Mesodermal cell (in vitro differentiated cells): ENCODE data around the gene ADO.

Source experiments
- H3K27ac ChIP-seq: 2 replicates; pipeline ENCODE4 v1.7.0; 2013; ENCODE audit warnings: mild to moderate bottlenecking, low read depth, low read length, moderate library complexity; ENCODE audit not compliant: severe bottlenecking
- H3K36me3 ChIP-seq: 2 replicates; pipeline ENCODE4 v1.7.1; 2013; ENCODE audit warnings: mild to moderate bottlenecking, low read length, moderate library complexity; ENCODE audit not compliant: control insufficient read depth, insufficient read depth
- H3K4me1 ChIP-seq: one replicate; pipeline ENCODE4 v1.7.1; 2013; ENCODE audit warnings: mild to moderate bottlenecking, low read length; ENCODE audit not compliant: insufficient read depth, control insufficient read depth, poor library complexity, severe bottlenecking
- H3K4me3 ChIP-seq: 2 replicates; pipeline ENCODE4 v1.7.0; 2013; ENCODE audit warnings: low read length, control low read depth, mild to moderate bottlenecking; ENCODE audit not compliant: insufficient read depth, poor library complexity, severe bottlenecking; ENCODE audit errors: extremely low read depth
- H3K9me3 ChIP-seq: 2 replicates; pipeline ENCODE4 v1.7.1; 2013; ENCODE audit warnings: mild to moderate bottlenecking, low read length, moderate library complexity; ENCODE audit not compliant: control insufficient read depth
- WGBS, 2 experiments: methylation state at CpG; one replicate each; pipeline ENCODE4 v1.1.5; 2013; ENCODE audit warnings: missing lambda C conversion rate in 2 of 2; ENCODE audit not compliant: insufficient coverage in 2 of 2; 5-methylcytosine and 5-hydroxymethylcytosine counted together

Gene ADO

DNA sequence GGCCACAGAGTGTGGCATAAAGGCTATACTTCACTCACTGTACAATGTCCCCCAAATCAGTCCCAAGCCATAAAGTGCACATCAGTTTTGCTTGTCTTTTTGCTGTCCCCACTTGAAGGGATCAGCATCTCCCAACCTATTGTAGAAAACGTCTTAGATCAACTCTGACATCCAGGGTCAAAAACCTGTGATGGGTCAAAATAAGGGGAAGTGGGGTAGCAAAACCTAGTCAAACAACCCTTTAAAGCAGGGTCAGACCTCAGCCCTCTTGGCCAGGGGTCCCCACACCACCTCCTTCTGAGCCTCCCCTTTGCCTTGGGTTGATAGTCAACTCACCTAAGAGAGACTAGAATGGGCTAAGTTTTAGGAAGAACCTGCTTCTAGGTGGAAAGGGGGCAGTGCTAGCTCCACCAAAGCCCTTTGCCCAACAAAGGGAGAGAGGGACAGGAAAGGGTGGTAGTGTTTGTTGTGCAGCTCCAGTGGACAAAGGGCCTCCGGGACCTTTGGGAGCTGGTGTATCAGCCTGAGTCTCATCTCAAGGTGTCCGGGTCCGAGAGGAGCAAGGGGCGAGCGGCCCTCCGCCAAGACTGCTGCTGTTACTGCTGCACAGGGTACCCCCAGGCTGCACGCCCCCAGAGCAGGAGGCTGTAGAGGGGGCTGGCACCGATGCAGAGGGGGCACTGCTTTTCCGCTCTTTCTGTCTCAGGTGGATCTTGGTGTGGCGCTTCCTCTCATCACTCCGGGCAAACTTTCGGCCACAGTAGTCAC, 8.3 kb downstream of the ADO start:
- WGBS, 2 experiments = 92 to 99% methylated on average over 10 to 12 of the region's 13 CpGs
- H3K27ac ChIP-seq = no peak overlapping the region
- peaks cover 16% of the 10 kb centered on the region for H3K36me3 ChIP-seq
- H3K4me1 ChIP-seq = peaks cover 11% of the 10 kb centered on the region
- no peaks in the 10 kb centered on the region for H3K9me3 ChIP-seq
- no peak overlapping the region for H3K4me3 ChIP-seq

DNA sequence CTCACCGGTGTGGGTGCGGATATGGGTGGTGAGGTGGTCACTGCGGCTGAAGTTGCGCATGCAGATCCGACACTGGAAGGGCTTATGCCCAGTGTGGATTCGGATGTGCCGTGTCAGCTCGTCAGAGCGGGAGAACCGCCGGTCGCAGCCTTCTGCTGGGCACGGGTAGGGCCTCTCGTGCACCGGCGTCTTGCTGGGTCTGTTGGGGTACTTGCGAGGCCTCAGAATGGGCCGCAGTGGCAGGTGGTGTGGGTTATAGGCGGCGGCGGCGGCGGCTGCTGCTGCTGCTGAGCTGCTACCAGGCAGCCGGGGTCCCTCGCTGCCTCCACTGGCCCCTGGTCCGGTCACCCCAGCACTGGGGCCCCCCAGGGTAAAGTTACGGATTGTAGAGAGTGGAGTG, 8.9 kb downstream of the ADO start:
- Histone ChIP-seq H3K9me3 (no peaks in the 10 kb centered on the region), H3K27ac (no peak overlapping the region), H3K4me1 (peaks cover 14% of the 10 kb centered on the region), H3K4me3 (no peak overlapping the region), H3K36me3 (peaks cover 10% of the 10 kb centered on the region)
- WGBS, 2 experiments = 91 to 96% methylated on average over 26 of the region's 27 CpGs

DNA sequence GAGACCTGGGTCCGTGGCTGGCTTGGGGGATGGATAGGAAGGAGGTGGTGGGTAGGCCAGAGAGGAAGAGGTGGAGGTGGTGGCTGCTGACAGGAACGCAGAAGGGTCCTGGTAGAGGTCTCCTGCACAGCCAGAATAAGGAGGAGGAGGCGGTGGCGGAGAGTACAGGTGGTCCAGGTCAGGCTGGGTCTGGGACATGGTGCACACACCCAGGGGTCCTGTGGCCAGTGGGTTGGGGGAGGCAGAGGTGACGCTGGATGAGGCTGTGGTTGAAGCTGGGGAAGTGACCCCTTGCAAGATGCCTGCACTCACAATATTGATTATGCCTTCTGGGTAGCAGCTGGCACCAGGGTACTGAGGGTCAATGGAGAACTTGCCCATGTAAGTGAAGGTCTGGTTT, 9.5 kb downstream of the ADO start:
- WGBS, 2 experiments = 90 to 96% methylated on average over 4 to 5 of the region's 5 CpGs
- H3K4me3 ChIP-seq = no peak overlapping the region
- peaks cover 14% of the 10 kb centered on the region for H3K4me1 ChIP-seq
- no peak overlapping the region for H3K27ac ChIP-seq
- H3K36me3 ChIP-seq = peaks cover 5% of the 10 kb centered on the region
- no peaks in the 10 kb centered on the region for H3K9me3 ChIP-seq

DNA sequence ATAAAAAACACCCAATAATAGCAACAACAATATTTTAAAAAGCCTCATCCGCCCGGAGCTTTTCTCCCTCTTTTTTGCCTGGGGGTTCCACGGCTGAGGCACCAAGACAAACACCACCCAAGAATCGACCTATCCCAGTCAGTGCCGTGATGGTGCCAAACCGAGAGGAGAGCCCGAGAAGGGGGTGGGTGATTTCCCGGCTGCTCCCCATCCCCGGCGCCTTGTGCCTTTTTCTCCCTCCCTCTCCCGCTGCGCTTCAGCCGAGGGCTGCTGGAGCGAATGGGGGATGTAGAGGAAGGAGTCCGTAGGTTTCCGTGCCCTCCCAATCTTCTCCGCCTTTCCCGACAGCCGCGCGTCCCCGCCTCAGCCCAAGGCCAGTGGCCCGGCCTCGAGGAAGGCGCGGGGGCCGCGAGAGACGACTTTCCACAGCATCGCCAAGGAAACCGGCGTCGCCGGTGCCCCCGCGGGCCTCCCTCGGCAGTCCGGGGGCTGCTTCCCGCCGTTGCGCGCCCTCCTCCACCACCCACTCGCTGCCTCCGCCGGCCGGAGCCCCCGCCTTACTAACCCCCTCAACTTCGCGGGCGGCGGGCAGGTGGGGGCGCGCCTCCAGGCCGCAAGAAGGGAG, 10.3 kb downstream of the ADO start:
- peaks cover 14% of the 10 kb centered on the region for H3K4me1 ChIP-seq
- no peak overlapping the region for H3K27ac ChIP-seq
- WGBS, 2 experiments = 1% methylated on average over 35 to 36 of the region's 54 CpGs
- peaks cover 4% of the 10 kb centered on the region for H3K36me3 ChIP-seq
- H3K4me3 ChIP-seq = peak overlapping the region; percentile 66
- H3K9me3 ChIP-seq = no peaks in the 10 kb centered on the region

DNA sequence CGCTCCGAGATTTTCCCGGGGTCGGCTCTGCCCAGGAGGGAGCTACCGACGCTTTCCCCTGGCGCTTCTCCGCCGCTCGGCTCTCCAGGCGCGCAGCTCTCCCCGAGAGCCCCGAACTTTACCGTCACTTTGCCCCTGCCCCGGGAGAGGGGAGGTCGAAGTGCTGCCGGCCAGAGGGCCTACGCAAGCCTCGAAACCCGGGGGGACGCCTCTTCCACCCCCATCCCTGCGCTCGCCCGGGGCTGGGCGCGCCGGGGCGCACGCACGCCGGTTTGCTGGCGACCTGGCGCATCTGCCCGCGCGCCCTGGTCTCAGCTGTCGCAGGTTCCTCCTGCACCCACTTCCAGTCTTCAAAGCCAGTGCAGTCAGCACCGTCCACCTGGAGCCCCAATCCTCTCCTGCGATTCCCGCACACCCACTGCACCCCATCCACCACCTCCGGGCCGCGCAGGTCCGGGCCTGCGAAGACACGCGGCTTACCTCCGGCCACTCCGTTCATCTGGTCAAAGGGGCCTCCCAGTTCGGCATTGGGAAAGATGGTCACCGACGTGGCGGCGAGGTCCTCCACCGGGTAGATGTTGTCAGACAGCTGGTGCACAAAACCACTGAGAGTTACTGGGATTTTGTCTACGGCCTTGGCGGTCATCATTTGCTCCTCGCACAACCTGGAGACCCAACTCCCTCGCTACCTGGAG, 11.0 kb downstream of the ADO start:
- H3K4me3 ChIP-seq = peak overlapping the region; percentile 66
- H3K27ac ChIP-seq = no peak overlapping the region
- peaks cover 4% of the 10 kb centered on the region for H3K36me3 ChIP-seq

DNA sequence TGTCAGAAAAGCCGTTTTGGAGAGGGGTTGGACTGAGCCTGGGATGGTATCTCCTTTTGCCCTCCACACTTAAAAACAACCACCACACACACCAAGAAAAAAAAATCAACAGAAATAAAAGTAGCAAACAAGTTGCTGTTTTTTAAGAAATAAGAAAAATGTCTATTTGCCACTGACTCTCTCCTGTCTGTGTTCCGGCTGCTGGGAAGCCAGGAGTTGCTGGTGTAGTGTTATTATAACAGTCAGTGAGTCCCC, 11.5 kb downstream of the ADO start:
- H3K36me3 ChIP-seq = peaks cover 4% of the 10 kb centered on the region
- no peaks in the 10 kb centered on the region for H3K9me3 ChIP-seq
- peak overlapping the region; percentile 66 for H3K4me3 ChIP-seq
- no peak overlapping the region for H3K27ac ChIP-seq
- peaks cover 14% of the 10 kb centered on the region for H3K4me1 ChIP-seq
- 0 to 9% methylated on average over 1 of the region's 2 CpGs for WGBS, 2 experiments

More for the DNA sequence above, 11.0 kb downstream of the ADO start:
- 0 to 1% methylated on average over 31 to 47 of the region's 60 CpGs for WGBS, 2 experiments
- Histone ChIP-seq H3K4me1 (peaks cover 14% of the 10 kb centered on the region), H3K9me3 (no peaks in the 10 kb centered on the region)

DNA sequence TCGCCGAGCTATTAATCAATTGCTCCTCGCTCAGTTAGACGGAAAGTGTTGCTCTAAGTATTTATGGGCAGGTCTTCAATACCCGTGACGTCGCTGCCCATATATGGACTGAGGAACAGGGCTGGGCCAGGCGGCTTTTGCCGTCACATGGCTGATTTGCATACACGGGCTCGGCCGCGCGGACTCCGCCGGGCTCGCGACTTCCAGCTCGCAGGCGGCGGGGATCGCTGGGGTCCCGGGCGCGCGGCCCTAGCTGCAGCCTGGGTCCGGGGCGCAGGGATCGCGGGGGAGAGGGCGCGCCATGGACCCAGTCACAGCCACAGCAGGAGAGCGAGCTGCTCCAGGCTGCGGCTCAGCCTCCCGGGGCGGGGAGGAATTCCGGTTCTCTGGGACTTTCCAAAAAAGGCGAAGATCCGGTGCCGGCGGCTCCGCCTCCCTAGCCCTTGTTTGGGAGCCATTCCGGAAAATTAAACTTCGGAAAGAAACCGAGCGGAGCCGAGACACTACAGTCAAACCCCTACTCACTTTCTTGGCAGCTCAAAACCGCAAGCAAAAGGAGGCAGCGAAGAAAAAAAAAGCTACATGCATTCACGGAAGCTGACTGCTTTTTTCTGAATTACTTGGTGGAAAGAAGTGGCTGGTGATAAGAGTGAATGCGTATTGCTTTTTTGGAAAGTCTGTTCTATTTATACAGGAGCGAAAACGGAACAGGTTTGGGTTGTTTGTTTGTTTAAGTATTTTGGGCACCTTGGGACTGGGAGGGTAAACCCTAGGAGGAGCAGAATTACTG, 12.0 kb downstream of the ADO start, which contains the start of gene EGR2:
Gene EGR2, minus strand, starts transcription at position 36 of the 790 bp plus-strand sequence. CDS start 337 bp downstream, outside the sequence.
- Histone ChIP-seq H3K9me3 (no peaks in the 10 kb centered on the region), H3K4me3 (peak within 1 kb of the TSS; percentile 66), H3K27ac (peak within 1 kb of the TSS; percentile 70), H3K4me1 (peaks cover 14% of the 10 kb centered on the region), H3K36me3 (peaks cover 4% of the 10 kb centered on the region)
- 0 to 1% methylated on average over 37 to 52 of the region's 53 CpGs for WGBS, 2 experiments

DNA sequence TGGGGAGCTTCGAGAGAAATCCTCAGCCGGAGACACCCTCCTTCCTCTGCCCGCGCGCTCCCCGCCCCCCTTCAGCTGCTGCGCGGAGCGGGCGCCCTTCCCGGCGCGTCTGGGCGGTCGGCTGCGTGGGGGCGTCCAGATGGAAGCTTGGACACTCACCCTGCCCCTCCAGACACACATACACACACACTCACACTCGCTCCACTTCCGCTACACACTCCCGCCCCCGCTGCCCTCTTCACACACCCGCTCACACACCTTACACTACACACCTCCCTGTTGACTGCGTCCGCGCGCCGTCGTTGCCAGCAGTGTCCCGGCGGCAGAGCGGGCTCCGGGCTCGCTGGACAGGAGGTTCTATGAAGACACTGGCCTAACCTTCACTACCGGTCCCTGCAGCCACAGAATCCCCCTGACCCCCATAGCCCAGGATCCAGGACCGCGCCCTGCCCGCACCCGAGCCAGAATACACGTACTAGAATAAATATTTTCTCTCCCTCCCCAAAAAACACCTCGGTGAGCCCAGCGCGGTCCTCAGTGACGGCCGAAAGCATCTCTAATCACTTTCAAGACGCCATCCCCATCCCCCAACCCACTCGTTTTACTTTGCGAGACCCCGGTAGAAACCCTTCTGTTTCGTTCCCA, 12.7 kb downstream of the ADO start:
- peak overlapping the region; percentile 66 for H3K4me3 ChIP-seq
- H3K9me3 ChIP-seq = no peaks in the 10 kb centered on the region
- H3K27ac ChIP-seq = no peak overlapping the region
- peaks cover 14% of the 10 kb centered on the region for H3K4me1 ChIP-seq
- 0 to 1% methylated on average over 16 to 47 of the region's 49 CpGs for WGBS, 2 experiments
- H3K36me3 ChIP-seq = peaks cover 4% of the 10 kb centered on the region

DNA sequence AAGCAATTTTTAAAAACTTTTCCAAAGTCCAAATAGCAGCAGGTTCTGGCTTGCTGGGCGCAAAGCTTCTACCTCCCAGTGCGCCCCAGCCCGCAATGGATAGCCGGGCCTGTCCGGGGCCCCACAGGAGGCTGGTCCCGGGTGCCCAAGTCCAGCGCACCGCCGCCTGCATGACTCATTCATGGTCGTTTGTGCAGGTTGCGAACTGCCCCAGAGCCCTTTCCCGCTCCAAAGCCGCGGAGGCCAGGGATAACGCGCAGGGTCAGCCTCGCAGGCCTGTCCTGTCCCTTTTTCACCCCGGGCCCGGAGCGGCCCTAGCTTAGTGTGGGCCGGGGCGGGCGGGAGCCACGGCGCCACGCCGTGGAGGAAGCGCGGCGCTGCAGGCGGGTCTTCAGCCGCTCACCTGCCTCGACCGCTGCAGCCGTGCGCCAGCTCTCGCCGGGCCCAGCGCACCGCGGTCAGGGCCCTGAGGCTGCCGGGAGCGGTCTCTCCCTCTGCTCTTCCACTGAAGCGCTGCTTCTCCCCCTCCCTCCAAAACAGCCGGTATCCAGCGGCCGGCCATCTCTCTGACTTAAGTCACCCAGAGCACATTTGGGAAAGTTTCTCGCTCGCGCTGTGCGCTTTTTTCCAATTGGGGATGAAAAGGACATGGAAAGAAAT, 13.4 kb downstream of the ADO start:
- Histone ChIP-seq H3K36me3 (peaks cover 4% of the 10 kb centered on the region), H3K4me1 (peaks cover 14% of the 10 kb centered on the region), H3K4me3 (peak overlapping the region; percentile 66), H3K27ac (no peak overlapping the region), H3K9me3 (no peaks in the 10 kb centered on the region)
- WGBS, 2 experiments = 1 to 2% methylated on average over 28 to 30 of the region's 51 CpGs
